Measurements from ENCODE around the gene ALG5. TPM values are rescaled to one million over a fixed set of nuclear protein-coding genes. Genes with fewer than 3 reads are reported as not detected.

ALG5 gene
- total RNA-seq, 4 donors from 2014 or later: 3.8 to 33.8 (median 14.1) TPM

- Histone ChIP-seq H3K27me3 (no peaks in the 10 kb centered on the region), H3K36me3 (peaks cover 0 to 90% (median 36%) of the 10 kb centered on the region in 4 donors), H3K4me3 (no peak overlapping the region), H3K9me3 (no peaks in the 10 kb centered on the region), H3K4me1 (no peaks in the 10 kb centered on the region), H3K27ac (no peak overlapping the region)
- no peak for DNase-seq
- intact Hi-C loops (cut with DNase I; ENCODE audit: low total_unique reads) (no loop called here), in situ Hi-C loops (cut with MboI; ENCODE audit: low pct_ligation_motif_present in 1 of 4, low pct_unique_long_range_greater_than_20kb in 1 of 4, low sequenced_read_pairs in 3 of 4) (no loop called here)
- WGBS, 2 donors (ENCODE audit: low coverage in 1 of 2): 90 to 100% methylated on average over 1 of the region's 1 CpG
- no peak for TF ChIP-seq CTCF (IDR thresholded peaks at IDR 0.05)
- no peak for TF ChIP-seq POLR2A (IDR thresholded peaks at IDR 0.05)
- no peak for TF ChIP-seq POLR2AphosphoS5 (IDR thresholded peaks at IDR 0.05)
- TF ChIP-seq EP300 (IDR thresholded peaks at IDR 0.05; ENCODE audit: low read depth): no peak
Observed at GRCh38 chr13:37011002-37011401, 11.9 kb upstream of the ALG5 start.

- no peaks in the 10 kb centered on the region for H3K27me3 ChIP-seq
Observed at GRCh38 chr13:37010424-37010823, 11.3 kb upstream of the ALG5 start.

GRCh38 chr13:37009692-37010091, 10.6 kb upstream of the ALG5 start:
- Histone ChIP-seq H3K36me3 (peaks cover 0 to 81% (median 40%) of the 10 kb centered on the region in 4 donors), H3K4me3 (no peak overlapping the region), H3K27ac (no peak overlapping the region), H3K4me1 (no peaks in the 10 kb centered on the region), H3K27me3 (no peaks in the 10 kb centered on the region), H3K9me3 (no peaks in the 10 kb centered on the region)
- no peak for DNase-seq
- intact Hi-C loops (cut with DNase I; ENCODE audit: low total_unique reads) (no loop called here), in situ Hi-C loops (cut with MboI; ENCODE audit: low pct_ligation_motif_present in 1 of 4, low pct_unique_long_range_greater_than_20kb in 1 of 4, low sequenced_read_pairs in 3 of 4) (no loop called here)
- 75 to 83% methylated on average over 4 to 5 of the region's 5 CpGs for WGBS, 2 donors (ENCODE audit: low coverage in 1 of 2)
- no peak for TF ChIP-seq CTCF (IDR thresholded peaks at IDR 0.05)
- TF ChIP-seq EP300 (IDR thresholded peaks at IDR 0.05; ENCODE audit: low read depth): no peak

More at GRCh38 chr13:37010424-37010823, 11.3 kb upstream of the ALG5 start:
- TF ChIP-seq CTCF (IDR thresholded peaks at IDR 0.05) (no peak), POLR2AphosphoS5 (IDR thresholded peaks at IDR 0.05) (no peak), POLR2A (IDR thresholded peaks at IDR 0.05) (no peak), EP300 (IDR thresholded peaks at IDR 0.05; ENCODE audit: low read depth) (no peak)
- no peaks in the 10 kb centered on the region for H3K9me3 ChIP-seq
- WGBS, 2 donors (ENCODE audit: low coverage in 1 of 2): 83 to 85% methylated on average over 1 of the region's 1 CpG
- no peaks in the 10 kb centered on the region for H3K4me1 ChIP-seq
- no peak overlapping the region for H3K4me3 ChIP-seq
- no peak overlapping the region for H3K27ac ChIP-seq
- peaks cover 0 to 87% (median 37%) of the 10 kb centered on the region in 4 donors for H3K36me3 ChIP-seq
- intact Hi-C loops (cut with DNase I; ENCODE audit: low total_unique reads): no loop called here
- DNase-seq: no peak
- in situ Hi-C loops (cut with MboI; ENCODE audit: low pct_ligation_motif_present in 1 of 4, low pct_unique_long_range_greater_than_20kb in 1 of 4, low sequenced_read_pairs in 3 of 4): no loop called here

- peaks cover 0 to 27% (median 6%) of the 10 kb centered on the region in 4 donors for H3K36me3 ChIP-seq
- peak overlapping the region in 1 of 4 donors; percentile 95 for H3K27ac ChIP-seq
- peak overlapping the region in 1 of 4 donors; percentile 91 for H3K4me3 ChIP-seq
- H3K27me3 ChIP-seq: no peaks in the 10 kb centered on the region
- intact Hi-C loops (cut with DNase I; ENCODE audit: low total_unique reads) (no loop called here), in situ Hi-C loops (cut with MboI; ENCODE audit: low pct_ligation_motif_present in 1 of 4, low pct_unique_long_range_greater_than_20kb in 1 of 4, low sequenced_read_pairs in 3 of 4) (no loop called here)
- H3K9me3 ChIP-seq: no peaks in the 10 kb centered on the region
- DNase-seq: no peak
- H3K4me1 ChIP-seq: peaks cover 5 to 26% (median 19%) of the 10 kb centered on the region in 4 donors
- no peak for TF ChIP-seq POLR2A (IDR thresholded peaks at IDR 0.05)
- 6 to 19% methylated on average over 3 of the region's 3 CpGs for WGBS, 2 donors (ENCODE audit: low coverage in 1 of 2)
Observed at GRCh38 chr13:37001921-37002250, 2.7 kb upstream of the ALG5 start.

- TF ChIP-seq POLR2A (IDR thresholded peaks at IDR 0.05): no peak
- TF ChIP-seq EP300 (IDR thresholded peaks at IDR 0.05; ENCODE audit: low read depth): no peak
- no peak for TF ChIP-seq POLR2AphosphoS5 (IDR thresholded peaks at IDR 0.05)
- no peak for TF ChIP-seq CTCF (IDR thresholded peaks at IDR 0.05)
- Histone ChIP-seq H3K4me1 (peaks cover 5 to 26% (median 19%) of the 10 kb centered on the region in 4 donors), H3K27ac (peak overlapping the region; percentile 95 to 100 (median 96)), H3K9me3 (no peaks in the 10 kb centered on the region), H3K27me3 (no peaks in the 10 kb centered on the region), H3K4me3 (peak overlapping the region; percentile 91 to 92 (median 91)), H3K36me3 (peaks cover 0 to 11% (median 2%) of the 10 kb centered on the region in 4 donors)
- peak; percentile 11 for DNase-seq
- intact Hi-C loops (cut with DNase I; ENCODE audit: low total_unique reads) (loop anchor here (10.0 kb wide), 1 partner anchor 144 kb away; no protein-coding TSS in a partner anchor), in situ Hi-C loops (cut with MboI; ENCODE audit: low pct_ligation_motif_present in 1 of 4, low pct_unique_long_range_greater_than_20kb in 1 of 4, low sequenced_read_pairs in 3 of 4) (loop anchor here in 1 of 4 donors (25.0 kb wide), 1 partner anchor 136 kb away; no protein-coding TSS in a partner anchor)
- 0% methylated on average over 21 of the region's 21 CpGs; no CpG with 5 or more reads in 1 of the 2 donors for WGBS, 2 donors (ENCODE audit: low coverage in 1 of 2)
Observed at GRCh38 chr13:36998624-36999041, 507 bp downstream of the ALG5 start.

Data from transverse colon (tissue), 4 donors.